Subcutaneous adipose tissue (tissue), 4 donors: ENCODE data around the gene NAE1. TPM values are rescaled to one million over a fixed set of nuclear protein-coding genes. Genes with fewer than 3 reads are reported as not detected.

Experiments
- CTCF ChIP-seq: fragments of 450-650 bp; IDR thresholded peaks from one replicate; pipeline ENCODE4 v1.5.1; 2016; ENCODE audit warnings: low read depth, mild to moderate bottlenecking, control low read depth, antibody characterized with exemption, moderate library complexity
- total RNA-seq, 4 donors: library from RNA; depleted of rRNA; stranded (reverse); fragments of >200 nt; gene quantifications; one replicate each; pipeline ENCODE4 v1.1.0, GENCODE V29; 2016

The NAE1 gene
- 10 to 100 TPM; 38.2 to 56.4 (median 46.4) TPM for total RNA-seq

GRCh38 chr16:66830422-66831404 is at the start of gene NAE1:
NAE1 (minus strand) TSS chr16:66830976; CDS start chr16:66830899, 77 bp downstream.
- TF ChIP-seq CTCF = no peak

- TF ChIP-seq CTCF = no peak
Observed at GRCh38 chr16:66878067-66878466, 47.3 kb upstream of the NAE1 start.

GRCh38 chr16:66874079-66874775 is 43.5 kb upstream of the NAE1 start:
- TF ChIP-seq CTCF = no peak

GRCh38 chr16:66873685-66874055 is 42.9 kb upstream of the NAE1 start:
- no peak for TF ChIP-seq CTCF

GRCh38 chr16:66872943-66873684 is 42.3 kb upstream of the NAE1 start:
- TF ChIP-seq CTCF = no peak

GRCh38 chr16:66872559-66872942 is 41.8 kb upstream of the NAE1 start:
- TF ChIP-seq CTCF = no peak
